BLaER1 treated with 17β-estradiol and CSF1 and Interleukin-3, amounts not matched to agents 10 nM and 100 nM (cell line): ENCODE measurements around the gene USP34.

ENCODE experiments used
- H3K27ac ChIP-seq, 11 experiments: shearing (Covaris generic); formaldehyde crosslinking; 2 replicates each; pipeline ENCODE4 v1.8.1; 2022
- H3K27me3 ChIP-seq, 11 experiments: shearing (Covaris generic); formaldehyde crosslinking; 2 replicates each; pipeline ENCODE4 v1.8.1; 2022
- H3K36me3 ChIP-seq, 11 experiments: shearing (Covaris generic); formaldehyde crosslinking; 2 replicates each; pipeline ENCODE4 v1.8.1; 2022
- H3K4me1 ChIP-seq, 10 experiments: shearing (Covaris generic); formaldehyde crosslinking; 2 replicates each; pipeline ENCODE4 v1.8.1; 2022
- H3K4me2 ChIP-seq, 11 experiments: shearing (Covaris generic); formaldehyde crosslinking; 2 replicates each; pipeline ENCODE4 v1.8.1; 2022
- H3K4me3 ChIP-seq, 10 experiments: shearing (Covaris generic); formaldehyde crosslinking; 2 replicates each; pipeline ENCODE4 v1.8.1; 2022
- H3K9ac ChIP-seq, 11 experiments: shearing (Covaris generic); formaldehyde crosslinking; 2 replicates each; pipeline ENCODE4 v1.8.1; 2022
- H3K9me3 ChIP-seq, 11 experiments: shearing (Covaris generic); formaldehyde crosslinking; replicated peaks in 1 of 11; 2 replicates each; pipeline ENCODE4 v1.8.1; 2022
- H4K20me1 ChIP-seq, 11 experiments: shearing (Covaris generic); formaldehyde crosslinking; 2 replicates each; pipeline ENCODE4 v1.8.1; 2022
- Cebpa-rat ChIP-seq, 11 experiments: shearing (Covaris generic); IDR thresholded peaks; 2 replicates each; pipeline ENCODE4 v1.8.1; 2022

USP34 gene

GRCh38 chr2:61432990-61433389, 37.9 kb downstream of the USP34 start:
- Histone ChIP-seq H3K9me3 (peaks cover 5 to 47% (median 27%) of the 10 kb centered on the region in 11 experiments; a peak in 21 of 22 replicates), H3K9ac (no peak overlapping the region), H3K4me1 (peaks cover 0 to 43% (median 16%) of the 10 kb centered on the region in 10 experiments; a peak in 16 of 20 replicates), H3K27me3 (no peaks in the 10 kb centered on the region), H3K4me2 (no peak overlapping the region), H3K27ac (no peak overlapping the region; a peak in 1 of 22 replicates), H3K36me3 (peaks cover 4 to 50% (median 34%) of the 10 kb centered on the region in 11 experiments; a peak in 16 of 22 replicates), H4K20me1 (peaks cover 79 to 100% (median 96%) of the 10 kb centered on the region in 11 experiments), H3K4me3 (no peak overlapping the region)
- TF ChIP-seq Cebpa-rat (IDR thresholded peaks at IDR 0.05), result no peak

- Histone ChIP-seq H3K4me2 (no peak overlapping the region), H3K27ac (no peak overlapping the region), H3K4me3 (no peak overlapping the region), H3K4me1 (peaks cover 13 to 42% (median 21%) of the 10 kb centered on the region in 10 experiments), H3K9ac (no peak overlapping the region), H3K9me3 (peaks cover 0 to 30% (median 12%) of the 10 kb centered on the region in 11 experiments; a peak in 14 of 22 replicates), H3K27me3 (no peaks in the 10 kb centered on the region), H3K36me3 (peaks cover 4 to 40% (median 33%) of the 10 kb centered on the region in 11 experiments; a peak in 15 of 22 replicates), H4K20me1 (peaks cover 88 to 100% (median 100%) of the 10 kb centered on the region in 11 experiments)
- no peak for TF ChIP-seq Cebpa-rat (IDR thresholded peaks at IDR 0.05)
Measured at GRCh38 chr2:61431345-61431744, 39.5 kb downstream of the USP34 start.

GRCh38 chr2:61426267-61426897, 44.5 kb downstream of the USP34 start:
- no peak overlapping the region for H3K4me3 ChIP-seq
- peak overlapping the region; percentile 49 to 73 (median 63) for H3K4me2 ChIP-seq
- H4K20me1 ChIP-seq, result peaks cover 95 to 100% (median 100%) of the 10 kb centered on the region in 11 experiments
- H3K4me1 ChIP-seq, result peaks cover 31 to 54% (median 39%) of the 10 kb centered on the region in 10 experiments
- H3K27ac ChIP-seq, result peak overlapping the region in 6 of 11 experiments; percentile 10 to 35 (median 24); a peak in 6 of 22 replicates
- no peaks in the 10 kb centered on the region for H3K27me3 ChIP-seq
- H3K9ac ChIP-seq, result peak overlapping the region in 4 of 11 experiments; percentile 21 to 35 (median 30); a peak in 2 of 22 replicates
- peaks cover 0 to 8% (median 0%) of the 10 kb centered on the region in 11 experiments; a peak in 4 of 22 replicates for H3K9me3 ChIP-seq
- TF ChIP-seq Cebpa-rat (IDR thresholded peaks at IDR 0.05), result no peak
- peaks cover 0 to 38% (median 16%) of the 10 kb centered on the region in 11 experiments; a peak in 13 of 22 replicates for H3K36me3 ChIP-seq

GRCh38 chr2:61425605-61426155, 45.2 kb downstream of the USP34 start:
- no peak for TF ChIP-seq Cebpa-rat (IDR thresholded peaks at IDR 0.05)
- 0 out of 22 replicates have a peak, but pooled peaks cover 0 to under 1% (median 0%) of the 10 kb centered on the region in 11 experiments for H3K9me3 ChIP-seq
- peaks cover 95 to 100% (median 100%) of the 10 kb centered on the region in 11 experiments for H4K20me1 ChIP-seq
- no peak overlapping the region for H3K4me3 ChIP-seq
- peak overlapping the region in 8 of 11 experiments; percentile 10 to 35 (median 24); a peak in 9 of 22 replicates for H3K27ac ChIP-seq
- H3K27me3 ChIP-seq, result no peaks in the 10 kb centered on the region
- peaks cover 0 to 36% (median 14%) of the 10 kb centered on the region in 11 experiments; a peak in 13 of 22 replicates for H3K36me3 ChIP-seq
- H3K9ac ChIP-seq, result peak overlapping the region in 3 of 11 experiments; percentile 21 to 34 (median 27); a peak in 3 of 22 replicates
- peaks cover 37 to 61% (median 46%) of the 10 kb centered on the region in 10 experiments for H3K4me1 ChIP-seq
- peak overlapping the region; percentile 49 to 73 (median 63) for H3K4me2 ChIP-seq

GRCh38 chr2:61423714-61424113, 47.2 kb downstream of the USP34 start:
- TF ChIP-seq Cebpa-rat (IDR thresholded peaks at IDR 0.05), result no peak
- H3K27me3 ChIP-seq, result no peaks in the 10 kb centered on the region
- peaks cover 82 to 100% (median 99%) of the 10 kb centered on the region in 11 experiments for H4K20me1 ChIP-seq
- H3K9me3 ChIP-seq, result no peaks in the 10 kb centered on the region
- no peak overlapping the region for H3K9ac ChIP-seq
- no peak overlapping the region for H3K4me3 ChIP-seq
- no peak overlapping the region for H3K27ac ChIP-seq
- peaks cover 40 to 80% (median 58%) of the 10 kb centered on the region in 10 experiments for H3K4me1 ChIP-seq
- H3K4me2 ChIP-seq, result no peak overlapping the region
- H3K36me3 ChIP-seq, result peaks cover 5 to 36% (median 20%) of the 10 kb centered on the region in 11 experiments; a peak in 17 of 22 replicates

GRCh38 chr2:61421611-61422010, 49.3 kb downstream of the USP34 start:
- peaks cover 38 to 78% (median 59%) of the 10 kb centered on the region in 10 experiments for H3K4me1 ChIP-seq
- H3K36me3 ChIP-seq, result peaks cover 24 to 56% (median 39%) of the 10 kb centered on the region in 11 experiments
- no peak for TF ChIP-seq Cebpa-rat (IDR thresholded peaks at IDR 0.05)
- peaks cover 68 to 97% (median 92%) of the 10 kb centered on the region in 11 experiments for H4K20me1 ChIP-seq
- no peaks in the 10 kb centered on the region for H3K9me3 ChIP-seq
- H3K4me3 ChIP-seq, result no peak overlapping the region
- H3K4me2 ChIP-seq, result peak overlapping the region; percentile 10 to 67 (median 33); a peak in 20 of 22 replicates
- 0 out of 22 replicates have a peak overlapping the region, but pooled peaks of 2 of the 11 experiments have one; percentile 8 to 17 for H3K27ac ChIP-seq
- no peak overlapping the region for H3K9ac ChIP-seq
- H3K27me3 ChIP-seq, result no peaks in the 10 kb centered on the region

- H3K4me1 ChIP-seq, result peaks cover 33 to 73% (median 54%) of the 10 kb centered on the region in 10 experiments
- H3K4me2 ChIP-seq, result peak overlapping the region in 10 of 11 experiments; percentile 9 to 67 (median 35); a peak in 17 of 22 replicates
- no peaks in the 10 kb centered on the region for H3K27me3 ChIP-seq
- TF ChIP-seq Cebpa-rat (IDR thresholded peaks at IDR 0.05), result no peak
- H3K9me3 ChIP-seq, result no peaks in the 10 kb centered on the region
- no peak overlapping the region for H3K4me3 ChIP-seq
- H3K9ac ChIP-seq, result no peak overlapping the region
- H3K27ac ChIP-seq, result no peak overlapping the region
- H3K36me3 ChIP-seq, result peaks cover 27 to 62% (median 40%) of the 10 kb centered on the region in 11 experiments
- peaks cover 63 to 97% (median 87%) of the 10 kb centered on the region in 11 experiments for H4K20me1 ChIP-seq
Measured at GRCh38 chr2:61420991-61421544, 49.8 kb downstream of the USP34 start.

- Histone ChIP-seq H4K20me1 (peaks cover 48 to 97% (median 80%) of the 10 kb centered on the region in 11 experiments), H3K4me3 (no peak overlapping the region), H3K27me3 (no peaks in the 10 kb centered on the region), H3K36me3 (peaks cover 28 to 75% (median 48%) of the 10 kb centered on the region in 11 experiments), H3K4me2 (peak overlapping the region in 5 of 11 experiments; percentile 7 to 15 (median 13); a peak in 3 of 22 replicates), H3K9me3 (no peaks in the 10 kb centered on the region), H3K27ac (no peak overlapping the region), H3K9ac (no peak overlapping the region), H3K4me1 (peaks cover 19 to 58% (median 40%) of the 10 kb centered on the region in 10 experiments)
- TF ChIP-seq Cebpa-rat (IDR thresholded peaks at IDR 0.05), result no peak
Measured at GRCh38 chr2:61419570-61419969, 51.3 kb downstream of the USP34 start.
